H1 (cell line): Measurements from ENCODE around the gene RHCG. TPM values are rescaled to one million over a fixed set of nuclear protein-coding genes. Genes with fewer than 3 reads are reported as not detected.

Experiments used
- CTCF ChIA-PET: fragments of 300-600 bp; sonication (Branson Sonifier 250); formaldehyde crosslinking; loops from one replicate; lab custom pipeline; 2021; ENCODE audit not compliant: partially characterized antibody; lab: Charles Lee
- POLR2A ChIA-PET: fragments of 300-600 bp; sonication (Branson Sonifier 250); formaldehyde crosslinking; loops from one replicate; lab custom pipeline; 2021; ENCODE audit warnings: inconsistent platforms; ENCODE audit not compliant: partially characterized antibody; lab: Charles Lee
- DNase-seq, 2 experiments: peaks; one replicate each; pipeline versions ENCODE4 v3.0.0 to v3.0.0-alpha.2; 2010 to 2022; ENCODE audit warnings: low spot score in 2 of 2, low read depth in 1 of 2, mixed read lengths in 1 of 2
- FAIRE-seq: peaks from 2 replicates; lab custom pipeline; 2011; peaks lifted over from hg19 to GRCh38; lab: Jason Lieb, UNC
- H2AFZ ChIP-seq: 2 replicates; pipeline ENCODE4 v1.8.1; 2012; ENCODE audit warnings: low read length, inconsistent platforms
- H2AK5ac ChIP-seq: 2 replicates; pipeline ENCODE4 v1.6.1; 2013; ENCODE audit warnings: low read depth, low read length
- H2BK120ac ChIP-seq: replicated peaks from 2 replicates; pipeline ENCODE3; 2013; ENCODE audit warnings: low read depth, low read length, inconsistent platforms
- H2BK12ac ChIP-seq: 2 replicates; pipeline ENCODE4 v1.6.1; 2013; ENCODE audit warnings: low read depth, low read length
- H2BK15ac ChIP-seq: 2 replicates; pipeline ENCODE4 v1.6.1; 2013; ENCODE audit warnings: low read length
- H2BK20ac ChIP-seq: 2 replicates; pipeline ENCODE4 v1.6.1; 2013; ENCODE audit warnings: low read length
- H2BK5ac ChIP-seq: 2 replicates; pipeline ENCODE4 v1.6.1; 2013; ENCODE audit warnings: low read depth, low read length
- H3K14ac ChIP-seq: 2 replicates; pipeline ENCODE4 v1.6.1; 2013; ENCODE audit warnings: inconsistent platforms; ENCODE audit not compliant: insufficient read length
- H3K18ac ChIP-seq: 2 replicates; pipeline ENCODE4 v1.6.1; 2013; ENCODE audit warnings: low read length; ENCODE audit errors: extremely low read depth
- H3K23ac ChIP-seq: 2 replicates; pipeline ENCODE4 v1.6.1; 2013; ENCODE audit warnings: inconsistent platforms; ENCODE audit not compliant: insufficient read length
- H3K23me2 ChIP-seq: 2 replicates; pipeline ENCODE4 v1.6.1; 2013; ENCODE audit warnings: low read depth, low read length
- H3K27ac ChIP-seq: 2 replicates; pipeline ENCODE4 v1.6.1; 2011; ENCODE audit warnings: low read depth, low read length, inconsistent platforms
- H3K27me3 ChIP-seq, 4 experiments: replicated peaks in 1 of 4; 1 replicate in 1 of 4; 2 replicates in 3 of 4; pipeline versions ENCODE4 v1.6.1 to v1.8.1; 2011 to 2013; ENCODE audit warnings: low read length in 3 of 4, mild to moderate bottlenecking in 3 of 4, inconsistent platforms in 2 of 4, mixed read lengths in 2 of 4, moderate library complexity in 1 of 4; ENCODE audit not compliant: control insufficient read depth in 3 of 4, insufficient read depth in 3 of 4; ENCODE audit errors: extremely low read depth in 1 of 4
- H3K36me3 ChIP-seq, 4 experiments: 2 replicates each; pipeline versions ENCODE4 v1.6.1 to v1.8.1; 2011 to 2013; ENCODE audit warnings: mild to moderate bottlenecking in 4 of 4, low read length in 3 of 4, moderate library complexity in 2 of 4, control low read depth in 1 of 4, inconsistent platforms in 1 of 4; ENCODE audit not compliant: insufficient read depth in 4 of 4, control insufficient read depth in 2 of 4
- H3K4ac ChIP-seq: replicated peaks from 2 replicates; pipeline ENCODE3; 2013; ENCODE audit warnings: low read length, low read depth, mixed read lengths, inconsistent platforms; ENCODE audit not compliant: insufficient read length
- H3K4me1 ChIP-seq, 4 experiments: replicated peaks in 1 of 4; 1 replicate in 1 of 4; 2 replicates in 3 of 4; pipeline versions ENCODE4 v1.6.1 to v1.8.1; 2011 to 2013; ENCODE audit warnings: low read length in 3 of 4, inconsistent platforms in 2 of 4, mixed read lengths in 1 of 4; ENCODE audit not compliant: insufficient read depth in 4 of 4, control insufficient read depth in 3 of 4
- H3K4me2 ChIP-seq, 2 experiments: 2 replicates each; pipeline versions ENCODE4 v1.6.1 to v1.8.1; 2011 to 2013; ENCODE audit warnings: low read depth in 2 of 2, low read length in 2 of 2, control low read depth in 1 of 2, inconsistent platforms in 1 of 2, mild to moderate bottlenecking in 1 of 2; ENCODE audit not compliant: insufficient read depth in 1 of 2
- H3K4me3 ChIP-seq, 4 experiments: fragments of 200-600, 300-600 bp in 1 of 4; sonication (generic), shearing (Covaris generic), sonication (Bioruptor Twin) in 1 of 4; 2 replicates each; pipeline versions ENCODE4 v1.5.1 to v1.8.1; 2011 to 2016; ENCODE audit warnings: low read length in 4 of 4, low read depth in 3 of 4, control low read depth in 2 of 4, inconsistent platforms in 2 of 4, mild to moderate bottlenecking in 2 of 4, mixed read lengths in 1 of 4, moderate library complexity in 1 of 4; ENCODE audit not compliant: insufficient read depth in 2 of 4; ENCODE audit errors: extremely low read depth in 1 of 4
- H3K56ac ChIP-seq: replicated peaks from 2 replicates; pipeline ENCODE3; 2013; ENCODE audit warnings: low read depth, mild to moderate bottlenecking, mixed read lengths, low read length, inconsistent platforms; ENCODE audit not compliant: insufficient read length
- H3K79me1 ChIP-seq: 2 replicates; pipeline ENCODE4 v1.6.1; 2013; ENCODE audit warnings: low read depth, low read length, control low read depth
- H3K79me2 ChIP-seq, 2 experiments: 2 replicates each; pipeline versions ENCODE4 v1.6.1 to v1.8.1; 2012 to 2013; ENCODE audit warnings: low read length in 2 of 2, mild to moderate bottlenecking in 2 of 2, inconsistent platforms in 1 of 2; ENCODE audit not compliant: insufficient read depth in 2 of 2, control insufficient read depth in 1 of 2
- H3K9ac ChIP-seq, 4 experiments: replicated peaks in 1 of 4; 1 replicate in 1 of 4; 2 replicates in 3 of 4; pipeline versions ENCODE4 v1.6.1 to v1.8.1; 2011 to 2013; ENCODE audit warnings: low read depth in 3 of 4, low read length in 3 of 4, control low read depth in 2 of 4, mild to moderate bottlenecking in 2 of 4, moderate library complexity in 2 of 4, inconsistent platforms in 1 of 4; ENCODE audit errors: extremely low read depth in 1 of 4
- H3K9me3 ChIP-seq, 2 experiments: 2 replicates each; pipeline versions ENCODE4 v1.6.1 to v1.8.1; 2012 to 2013; ENCODE audit warnings: mild to moderate bottlenecking in 2 of 2, moderate library complexity in 2 of 2, control low read depth in 1 of 2, inconsistent platforms in 1 of 2, low read depth in 1 of 2, low read length in 1 of 2, mixed read lengths in 1 of 2; ENCODE audit not compliant: insufficient read depth in 2 of 2
- H4K20me1 ChIP-seq, 2 experiments: replicated peaks in 1 of 2; 2 replicates each; pipeline versions ENCODE3 to v1.8.1; 2011 to 2013; ENCODE audit warnings: inconsistent platforms in 2 of 2, low read length in 2 of 2, mild to moderate bottlenecking in 1 of 2; ENCODE audit not compliant: insufficient read depth in 2 of 2, control insufficient read depth in 1 of 2
- H4K5ac ChIP-seq: 2 replicates; pipeline ENCODE4 v1.6.1; 2013; ENCODE audit warnings: low read length, low read depth, mixed read lengths, inconsistent platforms; ENCODE audit not compliant: insufficient read length
- H4K8ac ChIP-seq: 2 replicates; pipeline ENCODE4 v1.8.0; 2013; ENCODE audit warnings: mild to moderate bottlenecking, moderate library complexity, low read length, inconsistent platforms; ENCODE audit not compliant: insufficient read depth; ENCODE audit errors: extremely low read depth
- H4K91ac ChIP-seq: replicated peaks from 2 replicates; pipeline ENCODE3; 2013; ENCODE audit warnings: low read length, mixed read lengths, inconsistent platforms; ENCODE audit not compliant: insufficient read length
- BRCA1 ChIP-seq: IDR thresholded peaks from 2 replicates; pipeline ENCODE4 v1.6.1; 2012; ENCODE audit warnings: low read depth, low read length, improper control_type of control experiment
- CEBPB ChIP-seq: IDR thresholded peaks from 2 replicates; pipeline ENCODE4 v1.6.1; 2012; ENCODE audit warnings: low read depth, low read length
- CHD2 ChIP-seq: IDR thresholded peaks from 2 replicates; pipeline ENCODE4 v1.6.1; 2012; ENCODE audit warnings: low read length, improper control_type of control experiment
- CTBP2 ChIP-seq: IDR thresholded peaks from 2 replicates; pipeline ENCODE4 v1.7.0; 2011; ENCODE audit warnings: borderline replicate concordance, mild to moderate bottlenecking, moderate library complexity, mixed read lengths, low read length; ENCODE audit not compliant: insufficient read depth, insufficient read length
- KDM1A ChIP-seq: fragments of 200-600, 300-600 bp; sonication (generic); IDR thresholded peaks from 2 replicates; pipeline ENCODE4 v1.7.1; 2016; ENCODE audit warnings: mild to moderate bottlenecking, low read length, borderline replicate concordance
- PHF8 ChIP-seq: fragments of 200-600 bp; sonication (generic); conservative IDR thresholded peaks from 2 replicates; pipeline ENCODE4 v1.7.1; 2012; ENCODE audit warnings: low read depth, mild to moderate bottlenecking, inconsistent platforms, low read length, moderate library complexity
- RFX5 ChIP-seq: IDR thresholded peaks from 2 replicates; pipeline ENCODE4 v1.6.1; 2011; ENCODE audit warnings: low read depth, low read length, improper control_type of control experiment, borderline replicate concordance
- USF2 ChIP-seq: IDR thresholded peaks from 2 replicates; pipeline ENCODE4 v1.6.1; 2011; ENCODE audit warnings: low read length, improper control_type of control experiment
- WGBS, 2 experiments: shearing (Covaris generic) in 1 of 2; methylation state at CpG; one replicate each; pipeline versions ENCODE4 v1.1.6 to v1.1.7; 2013 to 2015; ENCODE audit warnings: low lambda C conversion rate in 2 of 2, mixed read lengths in 2 of 2, inconsistent platforms in 1 of 2, low coverage in 1 of 2, missing lambda C conversion rate in 1 of 2; ENCODE audit not compliant: insufficient replicate concordance in 2 of 2, insufficient coverage in 1 of 2, insufficient read length in 1 of 2; ENCODE audit errors: extremely low coverage in 1 of 2, missing lambda C conversion rate in 1 of 2; 5-methylcytosine and 5-hydroxymethylcytosine counted together
- polyA plus RNA-seq, 7 experiments: library from polyadenylated mRNA; depleted of rRNA in 3 of 7; stranded (reverse) in 5 of 7; unstranded in 2 of 7; fragments of >200 nt in 5 of 7; fragments of 200-250 nt in 2 of 7; gene quantifications; 1 replicate in 5 of 7; 2 replicates in 1 of 7; 4 replicates in 1 of 7; pipeline versions ENCODE4 v1.2.1 to v1.2.3, GENCODE V29; 2011 to 2013; ENCODE audit warnings: missing spikeins in 2 of 7, mixed read lengths in 2 of 7
- total RNA-seq: library from RNA; stranded (reverse); fragmentation: NEBNext Ultra II Directional; extraction: Animal tissue kit (Norgen Biotek cat#: 25700); gene quantifications from 2 replicates; pipeline ENCODE4 v1.2.1, GENCODE V29; 2021

RHCG gene
- total and polyA plus RNA-seq, 2 of the 8 experiments (the other 6 are each of a cell fraction or from before 2014, with no cell fraction given) = 0.68 TPM; not detected in 1

GRCh38 chr15:89524184-89524583 lies 27.8 kb upstream of the RHCG start:
- H3K79me2 ChIP-seq = no peaks in the 10 kb centered on the region
- H4K91ac ChIP-seq = no peak overlapping the region
- H2BK15ac ChIP-seq = no peak overlapping the region
- no peak overlapping the region for H3K56ac ChIP-seq
- 95% methylated on average over 1 of the region's 1 CpG; no CpG with 5 or more reads in 1 of the 2 experiments for WGBS, 2 experiments
- no peak overlapping the region for H3K14ac ChIP-seq
- no peak for DNase-seq
- H3K9me3 ChIP-seq = no peaks in the 10 kb centered on the region
- no peak overlapping the region for H3K4me3 ChIP-seq
- no peak overlapping the region for H2BK120ac ChIP-seq
- H3K27ac ChIP-seq = no peak overlapping the region
- no peak overlapping the region for H4K8ac ChIP-seq
- POLR2A ChIA-PET = no interaction called here
- CTCF ChIA-PET = interaction anchor here (1.2 to 1.4 kb wide), 2 partner anchors 9 to 29 kb away, joined by 3 to 14 read pairs; partner anchors contain the start of gene RHCG
- H2BK5ac ChIP-seq = no peak overlapping the region
- no peak overlapping the region for H3K4ac ChIP-seq
- no peak overlapping the region for H2AFZ ChIP-seq
- no peak overlapping the region for H3K23ac ChIP-seq
- H3K9ac ChIP-seq = no peak overlapping the region
- no peak for TF ChIP-seq CEBPB
- no peak for TF ChIP-seq USF2
- TF ChIP-seq KDM1A = no peak
- no peak for TF ChIP-seq RFX5
- no peak for TF ChIP-seq BRCA1
- TF ChIP-seq CHD2 = no peak
- no peak for TF ChIP-seq CTBP2
- no peak for TF ChIP-seq PHF8
- H4K20me1 ChIP-seq = no peaks in the 10 kb centered on the region
- no peak for FAIRE-seq
- H3K36me3 ChIP-seq = no peaks in the 10 kb centered on the region
- no peak overlapping the region for H2AK5ac ChIP-seq
- H3K23me2 ChIP-seq = no peaks in the 10 kb centered on the region
- no peaks in the 10 kb centered on the region for H3K4me1 ChIP-seq
- no peaks in the 10 kb centered on the region for H3K79me1 ChIP-seq
- H3K18ac ChIP-seq = no peak overlapping the region
- H2BK20ac ChIP-seq = no peak overlapping the region
- no peak overlapping the region for H4K5ac ChIP-seq
- H2BK12ac ChIP-seq = no peak overlapping the region
- H3K4me2 ChIP-seq = no peak overlapping the region
- no peaks in the 10 kb centered on the region for H3K27me3 ChIP-seq
